SK-N-SH treated with all-trans-retinoic acid at 6 μM for 48 hours (cell line): ENCODE data around the gene ZBTB38.

Experiments used
- ATAC-seq: fragments of 200-7000 bp; cut with Tn5 transposase; 3 replicates; pipeline ENCODE4 v1.9.1; 2020; ENCODE audit warnings: mild to moderate bottlenecking, moderate library complexity
- ARNTL ChIP-seq: fragments of 450-650 bp; formaldehyde crosslinking; IDR thresholded peaks from 2 replicates; pipeline ENCODE4 v1.5.0; 2020; ENCODE audit warnings: low read depth, mild to moderate bottlenecking, moderate library complexity, borderline replicate concordance
- BACH2 ChIP-seq: fragments of 250-450 bp; sonication (Bioruptor Pico); IDR thresholded peaks from 2 replicates; pipeline ENCODE4 v1.9.0; 2021; ENCODE audit warnings: mild to moderate bottlenecking, borderline replicate concordance
- CSDC2 ChIP-seq: fragments of 250-450 bp; sonication (Bioruptor Pico); IDR thresholded peaks from 2 replicates; pipeline ENCODE4 v1.5.0; 2020; ENCODE audit warnings: mild to moderate bottlenecking, moderate library complexity
- CSRNP3 ChIP-seq: fragments of 250-450 bp; sonication (Bioruptor Pico); IDR thresholded peaks from 2 replicates; pipeline ENCODE4 v1.5.1; 2021; ENCODE audit warnings: mild to moderate bottlenecking, moderate library complexity
- ESRRG ChIP-seq: fragments of 250-450 bp; sonication (Bioruptor Pico); IDR thresholded peaks from 2 replicates; pipeline ENCODE4 v1.6.1; 2021; ENCODE audit warnings: mild to moderate bottlenecking
- GLIS3 ChIP-seq: fragments of 250-450 bp; sonication (Bioruptor Pico); IDR thresholded peaks from 2 replicates; pipeline ENCODE4 v1.5.0; 2020; ENCODE audit warnings: mild to moderate bottlenecking, moderate library complexity
- ISL1 ChIP-seq: fragments of 250-450 bp; sonication (Bioruptor Pico); IDR thresholded peaks from 2 replicates; pipeline ENCODE4 v2.1.2; 2022; ENCODE audit warnings: mild to moderate bottlenecking, moderate library complexity
- OSR1 ChIP-seq: fragments of 250-450 bp; sonication (Bioruptor Pico); IDR thresholded peaks from 2 replicates; pipeline ENCODE4 v1.8.0; 2022; ENCODE audit warnings: moderate library complexity, mild to moderate bottlenecking, inconsistent platforms
- POU6F1 ChIP-seq: fragments of 250-450 bp; sonication (Bioruptor Pico); IDR thresholded peaks from 2 replicates; pipeline ENCODE4 v1.8.0; 2021; ENCODE audit warnings: low read depth, mild to moderate bottlenecking, moderate library complexity, borderline replicate concordance
- PPARA ChIP-seq: fragments of 250-450 bp; sonication (Bioruptor Pico); IDR thresholded peaks from 2 replicates; pipeline ENCODE4 v1.5.0; 2020; ENCODE audit warnings: mild to moderate bottlenecking, borderline replicate concordance
- RARB ChIP-seq: fragments of 250-450 bp; sonication (Bioruptor Pico); IDR thresholded peaks from 2 replicates; pipeline ENCODE4 v1.8.0; 2021; ENCODE audit warnings: mild to moderate bottlenecking, moderate library complexity
- SNAI2 ChIP-seq: fragments of 250-450 bp; sonication (Bioruptor Pico); IDR thresholded peaks from 2 replicates; pipeline ENCODE4 v1.5.0; 2020; ENCODE audit warnings: mild to moderate bottlenecking, moderate library complexity
- TCF4 ChIP-seq: fragments of 250-450 bp; sonication (Bioruptor Pico); IDR thresholded peaks from 2 replicates; pipeline ENCODE4 v1.8.0; 2021; ENCODE audit warnings: mild to moderate bottlenecking, moderate library complexity, borderline replicate concordance
- TOX ChIP-seq: fragments of 250-450 bp; sonication (Bioruptor Pico); IDR thresholded peaks from 2 replicates; pipeline ENCODE4 v1.8.0; 2021; ENCODE audit warnings: mild to moderate bottlenecking, moderate library complexity, borderline replicate concordance
- ZC3H10 ChIP-seq: fragments of 250-450 bp; sonication (Bioruptor Pico); IDR thresholded peaks from 2 replicates; pipeline ENCODE4 v1.5.1; 2021; ENCODE audit warnings: mild to moderate bottlenecking, moderate library complexity
- ZFP3 ChIP-seq: fragments of 250-450 bp; sonication (Bioruptor Pico); IDR thresholded peaks from 2 replicates; pipeline ENCODE4 v1.5.0; 2020; ENCODE audit warnings: mild to moderate bottlenecking, moderate library complexity
- ZFP30 ChIP-seq: fragments of 450-650 bp; formaldehyde crosslinking; IDR thresholded peaks from 2 replicates; pipeline ENCODE4 v1.5.0; 2022; ENCODE audit warnings: mild to moderate bottlenecking, moderate library complexity
- ZNF565 ChIP-seq: fragments of 450-650 bp; formaldehyde crosslinking; conservative IDR thresholded peaks from 2 replicates; pipeline ENCODE4 v1.5.0; 2020; ENCODE audit warnings: low read depth, mild to moderate bottlenecking, moderate library complexity
- ZNF70 ChIP-seq: fragments of 450-650 bp; formaldehyde crosslinking; IDR thresholded peaks from 2 replicates; pipeline ENCODE4 v1.5.0; 2020; ENCODE audit warnings: mild to moderate bottlenecking, moderate library complexity
- ZNF8 ChIP-seq: fragments of 450-650 bp; formaldehyde crosslinking; IDR thresholded peaks from 2 replicates; pipeline ENCODE4 v1.5.0; 2020; ENCODE audit warnings: mild to moderate bottlenecking, moderate library complexity
- TF ChIP-seq, protein P1 (sequence below): fragments of 250-450 bp; sonication (Bioruptor Pico); IDR thresholded peaks from 2 replicates; pipeline ENCODE4 v1.8.0; 2020; ENCODE audit warnings: mild to moderate bottlenecking, moderate library complexity, borderline replicate concordance
- TF ChIP-seq, protein P2 (sequence below): fragments of 250-450 bp; sonication (Bioruptor Pico); IDR thresholded peaks from 2 replicates; pipeline ENCODE4 v1.5.0; 2020; ENCODE audit warnings: mild to moderate bottlenecking, moderate library complexity

The ZBTB38 gene

DNA sequence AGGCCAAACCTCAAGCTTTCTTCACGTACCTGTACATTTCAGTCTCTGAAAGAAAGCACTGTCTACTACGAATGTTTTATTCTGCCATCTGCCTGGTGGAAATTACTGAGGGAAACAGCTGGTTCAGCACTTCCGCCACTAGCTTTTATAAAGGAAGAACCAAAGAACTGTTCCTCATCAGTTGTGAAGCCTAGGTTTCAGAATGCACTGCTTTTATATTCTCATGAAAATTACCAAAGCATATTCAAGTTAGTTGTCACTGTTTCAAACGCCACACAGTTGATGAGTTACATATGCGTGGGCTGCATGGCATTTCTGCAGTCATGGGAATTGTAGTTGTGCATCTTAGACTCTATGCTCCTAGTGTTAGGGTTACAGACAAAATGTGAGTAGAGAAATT lies 21.5 kb upstream of the ZBTB38 start:
- no peak for ATAC-seq
- TF ChIP-seq ARNTL (CRISPR knock-in tag) (no peak), GLIS3 (no peak), ZFP30 (CRISPR knock-in tag) (no peak), TCF4 (CRISPR knock-in tag) (no peak), OSR1 (CRISPR knock-in tag) (no peak), PPARA (CRISPR knock-in tag) (no peak), BACH2 (CRISPR knock-in tag) (no peak), ZNF70 (no peak), SNAI2 (CRISPR knock-in tag) (no peak), ZNF565 (CRISPR knock-in tag) (no peak), ISL1 (CRISPR knock-in tag) (no peak), ZFP3 (CRISPR knock-in tag) (no peak), CSRNP3 (CRISPR knock-in tag) (no peak), TOX (CRISPR knock-in tag) (no peak), ZC3H10 (CRISPR knock-in tag) (no peak), POU6F1 (no peak)
- TF ChIP-seq, protein P1, sequence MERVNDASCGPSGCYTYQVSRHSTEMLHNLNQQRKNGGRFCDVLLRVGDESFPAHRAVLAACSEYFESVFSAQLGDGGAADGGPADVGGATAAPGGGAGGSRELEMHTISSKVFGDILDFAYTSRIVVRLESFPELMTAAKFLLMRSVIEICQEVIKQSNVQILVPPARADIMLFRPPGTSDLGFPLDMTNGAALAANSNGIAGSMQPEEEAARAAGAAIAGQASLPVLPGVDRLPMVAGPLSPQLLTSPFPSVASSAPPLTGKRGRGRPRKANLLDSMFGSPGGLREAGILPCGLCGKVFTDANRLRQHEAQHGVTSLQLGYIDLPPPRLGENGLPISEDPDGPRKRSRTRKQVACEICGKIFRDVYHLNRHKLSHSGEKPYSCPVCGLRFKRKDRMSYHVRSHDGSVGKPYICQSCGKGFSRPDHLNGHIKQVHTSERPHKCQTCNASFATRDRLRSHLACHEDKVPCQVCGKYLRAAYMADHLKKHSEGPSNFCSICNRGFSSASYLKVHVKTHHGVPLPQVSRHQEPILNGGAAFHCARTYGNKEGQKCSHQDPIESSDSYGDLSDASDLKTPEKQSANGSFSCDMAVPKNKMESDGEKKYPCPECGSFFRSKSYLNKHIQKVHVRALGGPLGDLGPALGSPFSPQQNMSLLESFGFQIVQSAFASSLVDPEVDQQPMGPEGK (CRISPR knock-in tag): no peak
- TF ChIP-seq, protein P2, sequence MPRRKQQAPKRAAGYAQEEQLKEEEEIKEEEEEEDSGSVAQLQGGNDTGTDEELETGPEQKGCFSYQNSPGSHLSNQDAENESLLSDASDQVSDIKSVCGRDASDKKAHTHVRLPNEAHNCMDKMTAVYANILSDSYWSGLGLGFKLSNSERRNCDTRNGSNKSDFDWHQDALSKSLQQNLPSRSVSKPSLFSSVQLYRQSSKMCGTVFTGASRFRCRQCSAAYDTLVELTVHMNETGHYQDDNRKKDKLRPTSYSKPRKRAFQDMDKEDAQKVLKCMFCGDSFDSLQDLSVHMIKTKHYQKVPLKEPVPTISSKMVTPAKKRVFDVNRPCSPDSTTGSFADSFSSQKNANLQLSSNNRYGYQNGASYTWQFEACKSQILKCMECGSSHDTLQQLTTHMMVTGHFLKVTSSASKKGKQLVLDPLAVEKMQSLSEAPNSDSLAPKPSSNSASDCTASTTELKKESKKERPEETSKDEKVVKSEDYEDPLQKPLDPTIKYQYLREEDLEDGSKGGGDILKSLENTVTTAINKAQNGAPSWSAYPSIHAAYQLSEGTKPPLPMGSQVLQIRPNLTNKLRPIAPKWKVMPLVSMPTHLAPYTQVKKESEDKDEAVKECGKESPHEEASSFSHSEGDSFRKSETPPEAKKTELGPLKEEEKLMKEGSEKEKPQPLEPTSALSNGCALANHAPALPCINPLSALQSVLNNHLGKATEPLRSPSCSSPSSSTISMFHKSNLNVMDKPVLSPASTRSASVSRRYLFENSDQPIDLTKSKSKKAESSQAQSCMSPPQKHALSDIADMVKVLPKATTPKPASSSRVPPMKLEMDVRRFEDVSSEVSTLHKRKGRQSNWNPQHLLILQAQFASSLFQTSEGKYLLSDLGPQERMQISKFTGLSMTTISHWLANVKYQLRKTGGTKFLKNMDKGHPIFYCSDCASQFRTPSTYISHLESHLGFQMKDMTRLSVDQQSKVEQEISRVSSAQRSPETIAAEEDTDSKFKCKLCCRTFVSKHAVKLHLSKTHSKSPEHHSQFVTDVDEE: no peak

GRCh38 chr3:141348837-141349236 lies 19.5 kb upstream of the ZBTB38 start:
- no peak for ATAC-seq
- TF ChIP-seq OSR1 (CRISPR knock-in tag) (no peak), RARB (CRISPR knock-in tag) (no peak), ZFP30 (CRISPR knock-in tag) (no peak), ZFP3 (CRISPR knock-in tag) (no peak), TOX (CRISPR knock-in tag) (no peak), ESRRG (CRISPR knock-in tag) (no peak), TCF4 (CRISPR knock-in tag) (no peak), SNAI2 (CRISPR knock-in tag) (no peak), ARNTL (CRISPR knock-in tag) (no peak), ISL1 (CRISPR knock-in tag) (no peak), ZNF565 (CRISPR knock-in tag) (no peak), ZNF70 (no peak), CSRNP3 (CRISPR knock-in tag) (no peak), ZC3H10 (CRISPR knock-in tag) (no peak), CSDC2 (CRISPR knock-in tag) (no peak), ZNF8 (no peak), BACH2 (CRISPR knock-in tag) (no peak)
- TF ChIP-seq, protein P2: no peak
